ENCODE results near the gene MRLN.
"Not testable (repeated sequence)": the region's sequence is repeated elsewhere in the genome, so short reads cannot be mapped to it uniquely, and the experiment has no call there.

DNA sequence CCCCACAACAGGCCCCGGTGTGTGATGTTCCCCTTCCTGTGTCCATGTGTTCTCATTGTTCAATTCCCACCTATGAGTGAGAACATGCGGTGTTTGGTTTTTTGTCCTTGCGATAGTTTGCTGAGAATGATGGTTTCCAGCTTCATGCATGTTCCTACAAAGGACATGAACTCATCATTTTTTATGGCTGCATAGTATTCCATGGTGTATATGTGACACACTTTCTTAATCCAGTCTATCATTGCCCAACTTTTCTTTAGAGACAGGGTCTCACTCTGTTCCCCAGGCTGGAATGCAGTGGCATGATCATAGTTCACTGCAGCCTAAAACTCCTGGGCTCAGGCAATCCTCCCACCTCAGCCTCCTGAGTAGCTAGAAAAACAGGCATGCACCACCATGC, 32.2 kb upstream of the MRLN start:
- TF ChIP-seq, protein P1, sequence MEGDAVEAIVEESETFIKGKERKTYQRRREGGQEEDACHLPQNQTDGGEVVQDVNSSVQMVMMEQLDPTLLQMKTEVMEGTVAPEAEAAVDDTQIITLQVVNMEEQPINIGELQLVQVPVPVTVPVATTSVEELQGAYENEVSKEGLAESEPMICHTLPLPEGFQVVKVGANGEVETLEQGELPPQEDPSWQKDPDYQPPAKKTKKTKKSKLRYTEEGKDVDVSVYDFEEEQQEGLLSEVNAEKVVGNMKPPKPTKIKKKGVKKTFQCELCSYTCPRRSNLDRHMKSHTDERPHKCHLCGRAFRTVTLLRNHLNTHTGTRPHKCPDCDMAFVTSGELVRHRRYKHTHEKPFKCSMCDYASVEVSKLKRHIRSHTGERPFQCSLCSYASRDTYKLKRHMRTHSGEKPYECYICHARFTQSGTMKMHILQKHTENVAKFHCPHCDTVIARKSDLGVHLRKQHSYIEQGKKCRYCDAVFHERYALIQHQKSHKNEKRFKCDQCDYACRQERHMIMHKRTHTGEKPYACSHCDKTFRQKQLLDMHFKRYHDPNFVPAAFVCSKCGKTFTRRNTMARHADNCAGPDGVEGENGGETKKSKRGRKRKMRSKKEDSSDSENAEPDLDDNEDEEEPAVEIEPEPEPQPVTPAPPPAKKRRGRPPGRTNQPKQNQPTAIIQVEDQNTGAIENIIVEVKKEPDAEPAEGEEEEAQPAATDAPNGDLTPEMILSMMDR (IDR thresholded peaks at IDR 0.05; ENCODE audit: control extremely low read depth in 1 of 3, insufficient read depth in 1 of 3, low read depth in 1 of 3, low read length in 3 of 3): not testable (repeated sequence)
- TF ChIP-seq, protein P2, sequence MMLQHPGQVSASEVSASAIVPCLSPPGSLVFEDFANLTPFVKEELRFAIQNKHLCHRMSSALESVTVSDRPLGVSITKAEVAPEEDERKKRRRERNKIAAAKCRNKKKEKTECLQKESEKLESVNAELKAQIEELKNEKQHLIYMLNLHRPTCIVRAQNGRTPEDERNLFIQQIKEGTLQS (IDR thresholded peaks at IDR 0.05; ENCODE audit: insufficient read depth, low read depth, low read length): not testable (repeated sequence)
- TF ChIP-seq SP2 (IDR thresholded peaks at IDR 0.05; ENCODE audit: low read length); NANOG (IDR thresholded peaks at IDR 0.05; ENCODE audit: insufficient read depth, low read depth, low read length, poor library complexity, severe bottlenecking): not testable (repeated sequence)

Data from H1 (cell line).